Prostate gland (tissue), 2 donors: ENCODE data around the gene ZBTB4. TPM values are rescaled to one million over a fixed set of nuclear protein-coding genes. Genes with fewer than 3 reads are reported as not detected.
"Not testable (repeated sequence)": the region's sequence is repeated elsewhere in the genome, so short reads cannot be mapped to it uniquely, and the experiment has no call there.

Source experiments
- DNase-seq: peaks from one replicate; pipeline ENCODE4 v3.0.0-alpha.2; 2019; ENCODE audit warnings: low spot score
- H3K27ac ChIP-seq, 2 donors: fragments of 200-600 bp; sonication (generic); 2 replicates each; pipeline ENCODE4 v1.5.1; 2017 to 2019
- H3K27me3 ChIP-seq: fragments of 200-600 bp; sonication (generic); replicated peaks from 2 replicates; pipeline ENCODE4 v1.5.1; 2019; ENCODE audit not compliant: insufficient read depth
- H3K36me3 ChIP-seq, 2 donors: fragments of 200-600 bp; sonication (generic); 1 replicate in 1 of 2; 2 replicates in 1 of 2; pipeline versions ENCODE4 v1.5.1 to v1.8.1; 2017 to 2019
- H3K4me1 ChIP-seq: fragments of 200-600 bp; sonication (generic); replicated peaks from 2 replicates; pipeline ENCODE4 v1.5.1; 2019
- H3K4me3 ChIP-seq, 2 donors: fragments of 200-600 bp; sonication (generic); 2 replicates each; pipeline ENCODE4 v1.5.1; 2017 to 2019
- H3K9me3 ChIP-seq: fragments of 200-600 bp; sonication (generic); 2 replicates; pipeline ENCODE4 v1.5.1; 2017
- POLR2A ChIP-seq: fragments of 450-650 bp; IDR thresholded peaks from one replicate; pipeline ENCODE4 v1.6.1; 2016; ENCODE audit warnings: antibody characterized with exemption, mild to moderate bottlenecking
- POLR2AphosphoS5 ChIP-seq: sonication (generic); formaldehyde crosslinking; IDR thresholded peaks from one replicate; pipeline ENCODE4 v1.6.1; 2017; ENCODE audit warnings: antibody characterized with exemption
- WGBS: methylation state at CpG from one replicate; pipeline ENCODE4 v1.1.5; 2018; 5-methylcytosine and 5-hydroxymethylcytosine counted together
- intact Hi-C: fragments of 100-400 bp; cut with DNase I; formaldehyde crosslinking; loops from one replicate; pipeline ENCODE4 v1.14.2; 2022
- total RNA-seq, 2 donors: library from RNA; depleted of rRNA; stranded (reverse); fragments of >200 nt; gene quantifications; one replicate each; pipeline ENCODE4 v1.1.0, GENCODE V29; 2016
- TF ChIP-seq, protein P1 (sequence below), 4 experiments: fragments of 200-600 bp in 2 of 4; fragments of 450-650 bp in 2 of 4; sonication (generic) in 2 of 4; IDR thresholded peaks; 1 replicate in 3 of 4; 2 replicates in 1 of 4; pipeline ENCODE4 v1.5.1; 2016 to 2019; ENCODE audit warnings: antibody characterized with exemption in 4 of 4, mild to moderate bottlenecking in 2 of 4, moderate library complexity in 2 of 4

Gene ZBTB4
- total RNA-seq, 2 donors from 2014 or later, result 60.5 to 69.4 TPM

DNA sequence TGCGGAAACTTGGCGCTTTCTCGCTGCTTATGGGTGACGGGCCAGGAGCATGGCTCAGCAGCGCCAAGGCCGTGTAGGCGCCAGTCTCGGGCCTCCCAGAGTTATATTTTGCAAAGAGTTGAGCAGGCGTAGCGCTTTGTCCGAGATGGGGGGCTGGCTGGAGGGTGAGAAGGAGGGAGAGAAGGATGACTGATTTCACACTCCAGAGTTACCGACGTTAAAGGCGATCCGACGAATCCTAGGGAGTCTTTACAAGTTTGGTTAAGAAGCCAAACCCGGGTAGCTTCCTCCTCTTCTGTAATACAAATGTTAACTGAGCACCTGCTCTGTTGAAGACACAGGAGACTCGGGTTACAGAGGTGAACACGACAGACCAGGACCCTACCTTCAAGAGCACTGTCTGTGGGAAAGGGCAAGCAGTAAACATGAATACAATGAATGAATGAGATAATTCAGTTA, 5.5 kb upstream of the ZBTB4 start:
- Histone ChIP-seq H3K27me3 (no peaks in the 10 kb centered on the region), H3K27ac (peak overlapping the region; percentile 100), H3K9me3 (no peaks in the 10 kb centered on the region), H3K36me3 (no peaks in the 10 kb centered on the region), H3K4me3 (peak overlapping the region; percentile 63 to 72), H3K4me1 (peaks cover 2% of the 10 kb centered on the region)
- no peak for DNase-seq
- no peak for TF ChIP-seq POLR2AphosphoS5
- TF ChIP-seq, protein P1, sequence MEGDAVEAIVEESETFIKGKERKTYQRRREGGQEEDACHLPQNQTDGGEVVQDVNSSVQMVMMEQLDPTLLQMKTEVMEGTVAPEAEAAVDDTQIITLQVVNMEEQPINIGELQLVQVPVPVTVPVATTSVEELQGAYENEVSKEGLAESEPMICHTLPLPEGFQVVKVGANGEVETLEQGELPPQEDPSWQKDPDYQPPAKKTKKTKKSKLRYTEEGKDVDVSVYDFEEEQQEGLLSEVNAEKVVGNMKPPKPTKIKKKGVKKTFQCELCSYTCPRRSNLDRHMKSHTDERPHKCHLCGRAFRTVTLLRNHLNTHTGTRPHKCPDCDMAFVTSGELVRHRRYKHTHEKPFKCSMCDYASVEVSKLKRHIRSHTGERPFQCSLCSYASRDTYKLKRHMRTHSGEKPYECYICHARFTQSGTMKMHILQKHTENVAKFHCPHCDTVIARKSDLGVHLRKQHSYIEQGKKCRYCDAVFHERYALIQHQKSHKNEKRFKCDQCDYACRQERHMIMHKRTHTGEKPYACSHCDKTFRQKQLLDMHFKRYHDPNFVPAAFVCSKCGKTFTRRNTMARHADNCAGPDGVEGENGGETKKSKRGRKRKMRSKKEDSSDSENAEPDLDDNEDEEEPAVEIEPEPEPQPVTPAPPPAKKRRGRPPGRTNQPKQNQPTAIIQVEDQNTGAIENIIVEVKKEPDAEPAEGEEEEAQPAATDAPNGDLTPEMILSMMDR (IDR thresholded peaks at IDR 0.05), result peak in 2 of 4 experiments; percentile 1 to 22
- intact Hi-C loops, result loop anchor here (10.0 kb wide), 2 partner anchors 130 to 200 kb away; partner anchors contain the start of genes KCTD11, TMEM95, TP53 and WRAP53
- WGBS, result under 1% methylated on average over 19 of the region's 19 CpGs

DNA sequence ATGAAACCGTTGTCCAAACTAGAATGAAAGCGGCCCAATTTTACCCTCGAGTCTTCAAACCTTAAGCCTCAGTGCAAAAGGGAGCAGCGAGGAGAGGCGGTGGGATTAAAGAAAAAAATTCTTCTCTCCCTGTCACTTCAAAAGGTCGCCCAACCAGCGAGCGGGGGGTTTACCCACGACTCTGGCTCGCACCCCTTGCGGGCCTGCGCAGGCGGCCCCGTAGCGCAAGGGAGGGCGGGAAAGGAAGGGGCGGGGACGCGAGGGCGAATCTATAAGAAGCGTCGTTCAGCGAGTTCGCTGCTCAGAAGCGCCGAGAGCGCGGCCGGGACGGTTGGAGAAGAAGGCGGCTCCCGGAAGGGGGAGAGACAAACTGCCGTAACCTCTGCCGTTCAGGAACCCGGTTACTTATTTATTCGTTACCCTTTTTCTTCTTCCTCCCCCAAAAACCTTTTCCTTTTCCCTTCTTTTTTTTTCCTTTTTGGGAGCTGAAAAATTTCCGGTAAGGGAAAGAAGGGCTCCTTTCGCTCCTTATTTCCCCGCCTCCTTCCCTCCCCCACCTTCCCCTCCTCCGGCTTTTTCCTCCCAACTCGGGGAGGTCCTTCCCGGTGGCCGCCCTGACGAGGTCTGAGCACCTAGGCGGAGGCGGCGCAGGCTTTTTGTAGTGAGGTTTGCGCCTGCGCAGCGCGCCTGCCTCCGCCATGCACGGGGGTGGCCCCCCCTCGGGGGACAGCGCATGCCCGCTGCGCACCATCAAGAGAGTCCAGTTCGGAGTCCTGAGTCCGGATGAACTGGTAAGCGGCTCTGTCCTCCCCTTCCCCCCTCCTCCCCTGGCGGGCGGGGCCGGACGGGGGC, 4.9 kb upstream of the ZBTB4 start, which contains the start of gene POLR2A:
TSS of gene POLR2A (plus strand) at position 300 of the 852 bp plus-strand sequence.
- Histone ChIP-seq H3K27ac (peak within 1 kb of the TSS; percentile 100), H3K36me3 (no peaks in the 10 kb centered on the region), H3K4me1 (peaks cover 2% of the 10 kb centered on the region), H3K9me3 (no peaks in the 10 kb centered on the region), H3K27me3 (no peaks in the 10 kb centered on the region), H3K4me3 (peak within 1 kb of the TSS; percentile 63 to 72)
- DNase-seq, result peak; percentile 97
- intact Hi-C loops, result loop anchor here (10.0 kb wide), 2 partner anchors 129 to 201 kb away; partner anchors contain the start of genes KCTD11, TMEM95, TP53 and WRAP53
- under 1% methylated on average over 63 of the region's 64 CpGs for WGBS
- TF ChIP-seq, protein P1 (IDR thresholded peaks at IDR 0.05), result peak in 2 of 4 experiments; percentile 28 to 42
- TF ChIP-seq POLR2A, result peak; percentile 99
- TF ChIP-seq POLR2AphosphoS5, result peak; percentile 97

DNA sequence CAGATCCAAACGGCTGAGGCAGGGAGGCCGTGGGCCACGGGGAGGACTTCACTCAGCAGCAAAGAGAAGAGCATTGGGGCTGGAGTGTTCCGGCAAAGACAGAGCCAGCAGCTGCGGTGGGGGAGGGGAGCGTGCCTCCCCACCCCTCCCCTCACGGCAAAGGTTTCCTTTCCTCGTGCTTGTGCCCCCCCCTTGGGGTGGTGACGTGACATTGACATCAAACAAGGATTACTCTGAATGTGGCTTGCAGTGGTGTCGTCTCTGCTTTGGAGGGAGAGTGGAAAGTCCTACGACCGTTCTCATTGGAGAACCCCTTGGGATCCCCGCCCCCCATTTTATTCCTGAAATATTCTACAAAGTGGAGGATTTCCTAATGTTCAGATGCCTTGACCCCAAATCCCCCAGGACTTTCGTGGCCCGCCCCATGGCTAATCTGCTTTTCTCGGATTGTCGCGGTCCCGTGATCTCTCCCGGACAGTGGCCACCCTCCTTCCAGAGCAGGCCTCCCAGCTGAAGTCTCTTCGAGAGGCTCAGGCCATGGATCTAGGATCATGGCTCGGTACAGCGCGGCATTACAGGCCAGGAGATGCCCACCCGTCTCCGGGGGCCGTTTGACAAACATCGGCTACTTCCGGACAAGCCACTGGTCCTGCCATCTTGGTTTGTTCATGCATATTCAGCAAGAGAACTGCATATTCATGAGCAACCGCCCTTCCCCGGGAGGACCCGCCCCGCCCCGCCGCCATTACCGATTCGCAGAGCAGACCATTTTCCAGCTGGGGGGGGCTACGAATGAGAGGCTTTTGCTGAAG, 4.0 kb upstream of the ZBTB4 start:
- TF ChIP-seq POLR2AphosphoS5 (peak; percentile 78), POLR2A (peak; percentile 75)
- TF ChIP-seq, protein P1 (IDR thresholded peaks at IDR 0.05), result no peak
- Histone ChIP-seq H3K9me3 (no peaks in the 10 kb centered on the region), H3K36me3 (no peaks in the 10 kb centered on the region), H3K27me3 (no peaks in the 10 kb centered on the region), H3K4me1 (peaks cover 2% of the 10 kb centered on the region), H3K27ac (peak overlapping the region; percentile 100), H3K4me3 (peak overlapping the region; percentile 63 to 72)
- WGBS, result under 1% methylated on average over 38 of the region's 38 CpGs
- intact Hi-C loops, result loop anchor here (10.0 kb wide), 2 partner anchors 129 to 201 kb away; partner anchors contain the start of genes KCTD11, TMEM95, TP53 and WRAP53
- DNase-seq, result peak; percentile 95

DNA sequence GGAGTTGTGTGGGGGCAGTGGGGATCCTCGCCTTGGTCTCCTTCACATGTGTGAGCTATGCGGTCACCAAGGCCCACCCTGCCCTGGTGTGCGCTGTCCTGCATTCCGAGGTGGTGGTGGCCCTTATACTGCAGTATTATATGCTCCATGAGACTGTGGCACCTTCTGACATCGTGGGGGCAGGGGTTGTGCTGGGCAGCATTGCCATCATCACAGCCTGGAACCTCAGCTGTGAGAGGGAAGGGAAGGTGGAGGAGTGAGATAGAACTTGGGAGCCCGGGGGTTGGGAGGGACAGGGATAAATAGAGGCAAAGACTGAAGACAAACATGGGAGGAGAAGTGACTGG, 3.3 kb upstream of the ZBTB4 start:
- Histone ChIP-seq H3K4me3 (peak overlapping the region in 1 of 2 donors; percentile 63), H3K27ac (peak overlapping the region; percentile 100)
- intact Hi-C loops, result loop anchor here (10.0 kb wide), 2 partner anchors 128 to 202 kb away; partner anchors contain the start of genes KCTD11, TMEM95, TP53 and WRAP53
- H3K9me3 ChIP-seq, H3K4me1 ChIP-seq, DNase-seq, H3K36me3 ChIP-seq, H3K27me3 ChIP-seq: not testable (repeated sequence)
- 57% methylated on average over 6 of the region's 6 CpGs for WGBS

DNA sequence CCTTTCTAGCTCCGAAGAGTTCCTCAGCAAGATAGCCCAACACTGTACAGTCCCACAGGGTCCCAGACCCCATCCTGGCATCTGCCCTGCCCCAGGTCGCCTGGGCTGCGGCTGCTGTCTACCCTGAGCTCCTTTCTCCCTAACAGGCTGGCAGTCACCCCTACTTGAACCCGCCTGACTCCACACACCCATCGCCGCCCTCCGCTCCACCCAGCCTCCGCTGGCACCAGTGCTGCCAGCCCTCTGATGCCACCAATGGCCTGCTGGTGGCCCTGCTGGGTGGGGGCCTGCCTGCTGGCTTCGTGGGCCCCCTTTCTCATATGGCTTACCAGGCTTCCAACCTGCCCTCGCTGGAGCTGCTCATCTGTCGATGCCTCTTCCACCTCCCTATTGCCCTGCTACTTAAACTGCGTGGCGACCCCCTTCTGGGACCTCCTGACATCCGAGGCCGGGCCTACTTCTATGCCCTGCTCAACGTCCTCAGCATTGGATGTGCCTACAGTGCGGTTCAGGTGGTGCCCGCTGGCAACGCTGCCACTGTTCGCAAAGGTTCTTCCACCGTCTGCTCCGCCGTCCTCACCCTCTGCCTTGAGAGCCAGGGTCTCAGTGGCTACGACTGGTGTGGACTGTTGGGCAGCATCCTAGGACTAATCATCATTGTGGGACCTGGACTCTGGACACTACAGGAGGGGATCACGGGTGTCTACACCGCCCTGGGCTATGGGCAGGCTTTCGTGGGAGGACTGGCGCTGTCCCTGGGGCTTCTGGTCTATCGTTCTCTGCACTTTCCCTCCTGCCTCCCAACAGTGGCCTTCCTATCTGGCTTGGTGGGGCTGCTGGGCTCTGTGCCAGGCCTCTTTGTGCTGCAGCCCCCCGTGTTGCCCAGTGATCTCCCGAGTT, 2.7 kb upstream of the ZBTB4 start:
- H3K4me3 ChIP-seq, H3K9me3 ChIP-seq, H3K36me3 ChIP-seq, H3K27me3 ChIP-seq, DNase-seq, H3K4me1 ChIP-seq: not testable (repeated sequence)
- WGBS, result 87% methylated on average over 30 of the region's 31 CpGs
- intact Hi-C loops, result loop anchor here (10.0 kb wide), 2 partner anchors 127 to 203 kb away; partner anchors contain the start of genes KCTD11, TMEM95, TP53 and WRAP53
- H3K27ac ChIP-seq, result peak overlapping the region in 1 of 2 donors; percentile 100

DNA sequence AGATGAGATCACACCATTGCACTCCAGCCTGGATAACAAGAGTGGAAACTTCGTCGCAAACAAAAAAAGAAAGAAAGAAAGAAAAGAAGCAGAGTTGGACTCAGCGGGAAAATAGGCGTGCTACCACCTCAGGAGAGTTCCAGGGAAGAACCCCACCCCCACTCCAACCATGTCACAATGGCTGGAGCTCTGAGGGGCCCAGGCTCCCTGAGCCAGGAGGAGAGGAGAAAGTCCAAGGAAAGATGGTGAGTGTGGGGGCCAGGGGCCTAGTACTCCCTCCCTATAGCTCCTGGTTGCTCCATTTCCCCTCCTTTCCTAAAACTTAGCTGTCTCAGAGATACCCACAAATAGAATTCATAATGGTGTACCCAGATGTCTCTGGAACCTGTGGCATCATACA, 1.8 kb upstream of the ZBTB4 start, which contains the start of gene SLC35G6:
TSS of gene SLC35G6 (plus strand) at position 172 of the 400 bp plus-strand sequence. CDS start at position 243, 71 bp downstream.
- intact Hi-C loops, result loop anchor here (10.0 kb wide), 2 partner anchors 126 to 204 kb away; partner anchors contain the start of genes KCTD11, TMEM95, TP53 and WRAP53
- not testable (repeated sequence) for H3K4me3 ChIP-seq, H3K9me3 ChIP-seq, DNase-seq, H3K36me3 ChIP-seq, H3K27me3 ChIP-seq
- Histone ChIP-seq H3K27ac (peak within 1 kb of the TSS; percentile 100), H3K4me1 (peaks cover 17% of the 10 kb centered on the region)
- WGBS, result 86% methylated on average over 4 of the region's 4 CpGs
